HCT116 (cell line): ENCODE measurements around the gene SLC25A22. TPM values are rescaled to one million over a fixed set of nuclear protein-coding genes. Genes with fewer than 3 reads are reported as not detected.
A peak's percentile ranks its signal among the peaks of the same experiment; 100 is the strongest.

Experiments used
- ATAC-seq: fragments of 200-7000 bp; cut with Tn5 transposase; 2 replicates; pipeline ENCODE4 v1.9.1; 2020; ENCODE audit warnings: mild to moderate bottlenecking, moderate library complexity
- BruUV-seq: library from RNA; stranded (reverse); fragments of 400-500 nt; replicated peaks from 2 replicates; lab custom pipeline; 2021; lab: Mats Ljungman, UMichigan
- CTCF ChIA-PET: fragments of 300-600 bp; sonication (Branson Sonifier 250); formaldehyde crosslinking; loops from one replicate; lab custom pipeline; 2021; ENCODE audit warnings: antibody characterized with exemption; lab: Charles Lee
- POLR2A ChIA-PET: fragments of 300-600, 350-600 bp; sonication (Branson Sonifier 250); formaldehyde crosslinking; loops from one replicate; lab custom pipeline; 2021; ENCODE audit warnings: antibody characterized with exemption; lab: Charles Lee
- RAD21 ChIA-PET, 2 experiments: fragments of 300-600 bp; sonication (Branson Sonifier 250); formaldehyde crosslinking; loops; one replicate each; lab custom pipeline; 2023; ENCODE audit warnings: low total read pairs in 2 of 2; ENCODE audit not compliant: uncharacterized antibody in 2 of 2, unreplicated experiment in 2 of 2, low non-redundant PET in 1 of 2; lab: Charles Lee
- DNase-seq: peaks from one replicate; pipeline ENCODE4 v3.0.0-alpha.2; 2010; ENCODE audit warnings: low read depth, low spot score
- H2AFZ ChIP-seq: fragments of 200-600 bp; shearing (Covaris generic), sonication (generic); 2 replicates; pipeline ENCODE4 v1.6.1; 2017; ENCODE audit warnings: low read depth, mixed run types, mixed read lengths, antibody characterized with exemption, low read length; ENCODE audit not compliant: poor library complexity, severe bottlenecking
- H3K27ac ChIP-seq: 2 replicates; pipeline ENCODE4 v1.5.1; 2012; ENCODE audit warnings: low read depth, low read length
- H3K27me3 ChIP-seq: fragments of 200-600 bp; sonication (generic); 2 replicates; pipeline ENCODE4 v1.6.1; 2016; ENCODE audit warnings: mixed run types, low read length, mixed read lengths; ENCODE audit not compliant: insufficient read depth
- H3K36me3 ChIP-seq, 2 experiments: fragments of 200-500 bp in 1 of 2; fragments of 200-600 bp in 1 of 2; sonication (Bioruptor generic) in 1 of 2; sonication (generic) in 1 of 2; 2 replicates each; pipeline versions ENCODE4 v1.5.1 to v1.6.1; 2014 to 2016; ENCODE audit warnings: low read length in 2 of 2, inconsistent platforms in 1 of 2, mixed read lengths in 1 of 2, mixed run types in 1 of 2; ENCODE audit not compliant: insufficient read depth in 2 of 2, control insufficient read depth in 1 of 2
- H3K4me1 ChIP-seq, 2 experiments: fragments of 200-600 bp in 1 of 2; sonication (generic) in 1 of 2; 2 replicates each; pipeline versions ENCODE4 v1.5.1 to v1.6.1; 2012 to 2017; ENCODE audit warnings: low read length in 2 of 2, inconsistent platforms in 1 of 2, mild to moderate bottlenecking in 1 of 2, mixed read lengths in 1 of 2, mixed run types in 1 of 2, moderate library complexity in 1 of 2; ENCODE audit not compliant: insufficient read depth in 2 of 2, control insufficient read depth in 1 of 2
- H3K4me2 ChIP-seq: fragments of 200-600 bp; sonication (generic); 2 replicates; pipeline ENCODE4 v1.6.1; 2017; ENCODE audit warnings: mixed run types, low read length, mixed read lengths
- H3K4me3 ChIP-seq, 2 experiments: fragments of 200-600 bp in 1 of 2; sonication (generic) in 1 of 2; replicated peaks in 1 of 2; 2 replicates each; pipeline ENCODE4 v1.5.1; 2011 to 2016; ENCODE audit warnings: low read length in 2 of 2, control low read depth in 1 of 2, low read depth in 1 of 2, mild to moderate bottlenecking in 1 of 2, mixed read lengths in 1 of 2, mixed run types in 1 of 2
- H3K79me2 ChIP-seq: fragments of 200-600 bp; sonication (generic); 2 replicates; pipeline ENCODE4 v1.6.1; 2017; ENCODE audit warnings: mild to moderate bottlenecking, mixed run types, low read length, moderate library complexity, mixed read lengths; ENCODE audit not compliant: insufficient read depth
- H3K9ac ChIP-seq: fragments of 200-600 bp; sonication (generic); 2 replicates; pipeline ENCODE4 v1.6.1; 2016; ENCODE audit warnings: low read length, mixed read lengths
- H3K9me2 ChIP-seq: fragments of 200-600 bp; sonication (generic), shearing (Covaris generic); 2 replicates; pipeline ENCODE4 v1.6.1; 2017; ENCODE audit warnings: mixed run types, mild to moderate bottlenecking, moderate library complexity; ENCODE audit not compliant: insufficient read depth
- H3K9me3 ChIP-seq, 2 experiments: fragments of 200-500 bp in 1 of 2; fragments of 200-600 bp in 1 of 2; sonication (Bioruptor generic) in 1 of 2; sonication (generic) in 1 of 2; 2 replicates each; pipeline ENCODE4 v1.6.1; 2014 to 2017; ENCODE audit warnings: low read length in 2 of 2, mixed read lengths in 2 of 2, inconsistent platforms in 1 of 2, low read depth in 1 of 2, mild to moderate bottlenecking in 1 of 2, mixed run types in 1 of 2, moderate library complexity in 1 of 2; ENCODE audit not compliant: control insufficient read depth in 1 of 2, insufficient read depth in 1 of 2
- H4K20me1 ChIP-seq: fragments of 200-600 bp; sonication (generic), shearing (Covaris generic); 2 replicates; pipeline ENCODE4 v1.6.1; 2017; ENCODE audit warnings: mixed run types, mild to moderate bottlenecking, moderate library complexity; ENCODE audit not compliant: insufficient read depth
- ATF3 ChIP-seq: IDR thresholded peaks from 2 replicates; pipeline ENCODE4 v1.6.1; 2012
- CBX3 ChIP-seq: IDR thresholded peaks from 2 replicates; pipeline ENCODE4 v1.6.1; 2012; ENCODE audit warnings: low read depth
- CEBPB ChIP-seq: IDR thresholded peaks from 2 replicates; pipeline ENCODE4 v1.6.1; 2012; ENCODE audit warnings: low read depth
- EGR1 ChIP-seq: IDR thresholded peaks from 2 replicates; pipeline ENCODE4 v1.6.1; 2012; ENCODE audit warnings: low read depth
- ELF1 ChIP-seq: IDR thresholded peaks from 2 replicates; pipeline ENCODE4 v1.6.1; 2012; ENCODE audit warnings: low read depth, borderline replicate concordance
- EZH2 ChIP-seq: fragments of 200-600 bp; sonication (generic); IDR thresholded peaks from 2 replicates; pipeline ENCODE4 v1.6.1; 2017; ENCODE audit warnings: antibody characterized with exemption, mixed run types
- EZH2phosphoT487 ChIP-seq: fragments of 200-600 bp; IDR thresholded peaks from 2 replicates; pipeline ENCODE4 v1.6.1; 2018; ENCODE audit warnings: antibody characterized with exemption, borderline replicate concordance
- FOSL1 ChIP-seq: IDR thresholded peaks from 2 replicates; pipeline ENCODE4 v1.6.1; 2012; ENCODE audit warnings: low read depth
- JUND ChIP-seq: IDR thresholded peaks from 2 replicates; pipeline ENCODE4 v1.6.1; 2012
- POLR2A ChIP-seq: IDR thresholded peaks from 2 replicates; pipeline ENCODE4 v1.7.0; 2011; ENCODE audit warnings: borderline replicate concordance; ENCODE audit not compliant: insufficient read depth, insufficient read length; ENCODE audit errors: extremely low read depth
- POLR2AphosphoS5 ChIP-seq: IDR thresholded peaks from 2 replicates; pipeline ENCODE4 v1.6.1; 2011; ENCODE audit warnings: mild to moderate bottlenecking, low read depth, low read length, moderate library complexity
- RAD21 ChIP-seq: IDR thresholded peaks from 2 replicates; pipeline ENCODE4 v1.6.1; 2012; ENCODE audit warnings: low read depth, mild to moderate bottlenecking
- SP1 ChIP-seq: IDR thresholded peaks from 2 replicates; pipeline ENCODE4 v1.6.1; 2012; ENCODE audit warnings: low read depth
- SRF ChIP-seq: IDR thresholded peaks from 2 replicates; pipeline ENCODE4 v1.6.1; 2012; ENCODE audit warnings: low read depth
- TCF7L2 ChIP-seq: IDR thresholded peaks from 2 replicates; pipeline ENCODE4 v1.7.0; 2011; ENCODE audit warnings: borderline replicate concordance, inconsistent platforms; ENCODE audit not compliant: insufficient read depth, insufficient read length; ENCODE audit errors: extremely low read depth
- ZFX ChIP-seq: fragments of 450-650 bp; IDR thresholded peaks from 2 replicates; pipeline ENCODE4 v1.6.1; 2017
- intact Hi-C: fragments of 100-400 bp; cut with micrococcal nuclease; formaldehyde crosslinking; loops from 2 replicates; pipeline ENCODE4 v1.10.0; 2022
- total RNA-seq: library from RNA; stranded (reverse); gene quantifications from one replicate; pipeline ENCODE4 v1.2.1, GENCODE V29; 2021; ENCODE audit not compliant: unreplicated experiment
- TF ChIP-seq, protein P1 (sequence below), 3 experiments: fragments of 200-600 bp in 1 of 3; sonication (generic) in 1 of 3; IDR thresholded peaks in 2 of 3; conservative IDR thresholded peaks in 1 of 3; 2 replicates each; pipeline ENCODE4 v1.5.1; 2012 to 2017; ENCODE audit warnings: low read depth in 2 of 3, low read length in 2 of 3, antibody characterized with exemption in 1 of 3, borderline replicate concordance in 1 of 3, control low read depth in 1 of 3, mild to moderate bottlenecking in 1 of 3, mixed read lengths in 1 of 3, mixed run types in 1 of 3, moderate library complexity in 1 of 3; ENCODE audit not compliant: insufficient read depth in 1 of 3
- TF ChIP-seq, protein P2 (sequence below): IDR thresholded peaks from 2 replicates; pipeline ENCODE4 v1.6.1; 2012; ENCODE audit warnings: low read depth
- TF ChIP-seq, protein P3 (sequence below): IDR thresholded peaks from 2 replicates; pipeline ENCODE4 v1.6.1; 2011; ENCODE audit warnings: mild to moderate bottlenecking, low read length, moderate library complexity; ENCODE audit not compliant: insufficient replicate concordance; ENCODE audit errors: extremely low read depth

SLC25A22 gene
- total RNA-seq, 1 experiment from 2014 or later: 62.0 TPM

GRCh38 chr11:777288-778255 is 20.5 kb downstream of the SLC25A22 start, which contains the start of gene GATD1:
TSS of gene GATD1 (minus strand) at chr11:777487. CDS start at chr11:777462, 25 bp downstream.
- Histone ChIP-seq H2AFZ (no peak within 1 kb of the TSS), H3K27ac (peak within 1 kb of the TSS; percentile 95), H4K20me1 (no peaks in the 10 kb centered on the region)
- TF ChIP-seq CEBPB (no peak), CBX3 (no peak), ELF1 (no peak), EZH2 (no peak), SRF (no peak), POLR2AphosphoS5 (peak; percentile 97), RAD21 (no peak), EGR1 (peak; percentile 32; the same call in 1 of the 2 replicates), JUND (no peak), ZFX (peak; percentile 75; the same call in 1 of the 2 replicates), FOSL1 (no peak), POLR2A (peak; percentile 97), SP1 (no peak), EZH2phosphoT487 (no peak), ATF3 (no peak), TCF7L2 (no peak)
- TF ChIP-seq, protein P1, sequence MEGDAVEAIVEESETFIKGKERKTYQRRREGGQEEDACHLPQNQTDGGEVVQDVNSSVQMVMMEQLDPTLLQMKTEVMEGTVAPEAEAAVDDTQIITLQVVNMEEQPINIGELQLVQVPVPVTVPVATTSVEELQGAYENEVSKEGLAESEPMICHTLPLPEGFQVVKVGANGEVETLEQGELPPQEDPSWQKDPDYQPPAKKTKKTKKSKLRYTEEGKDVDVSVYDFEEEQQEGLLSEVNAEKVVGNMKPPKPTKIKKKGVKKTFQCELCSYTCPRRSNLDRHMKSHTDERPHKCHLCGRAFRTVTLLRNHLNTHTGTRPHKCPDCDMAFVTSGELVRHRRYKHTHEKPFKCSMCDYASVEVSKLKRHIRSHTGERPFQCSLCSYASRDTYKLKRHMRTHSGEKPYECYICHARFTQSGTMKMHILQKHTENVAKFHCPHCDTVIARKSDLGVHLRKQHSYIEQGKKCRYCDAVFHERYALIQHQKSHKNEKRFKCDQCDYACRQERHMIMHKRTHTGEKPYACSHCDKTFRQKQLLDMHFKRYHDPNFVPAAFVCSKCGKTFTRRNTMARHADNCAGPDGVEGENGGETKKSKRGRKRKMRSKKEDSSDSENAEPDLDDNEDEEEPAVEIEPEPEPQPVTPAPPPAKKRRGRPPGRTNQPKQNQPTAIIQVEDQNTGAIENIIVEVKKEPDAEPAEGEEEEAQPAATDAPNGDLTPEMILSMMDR (IDR thresholded peaks at IDR 0.05 in 2 of 3, conservative IDR thresholded peaks at IDR 0.05 in 1 of 3; ENCODE audit: borderline replicate concordance in 1 of 3, insufficient read depth in 1 of 3, low read depth in 2 of 3, low read length in 2 of 3): no peak
- TF ChIP-seq, protein P2, sequence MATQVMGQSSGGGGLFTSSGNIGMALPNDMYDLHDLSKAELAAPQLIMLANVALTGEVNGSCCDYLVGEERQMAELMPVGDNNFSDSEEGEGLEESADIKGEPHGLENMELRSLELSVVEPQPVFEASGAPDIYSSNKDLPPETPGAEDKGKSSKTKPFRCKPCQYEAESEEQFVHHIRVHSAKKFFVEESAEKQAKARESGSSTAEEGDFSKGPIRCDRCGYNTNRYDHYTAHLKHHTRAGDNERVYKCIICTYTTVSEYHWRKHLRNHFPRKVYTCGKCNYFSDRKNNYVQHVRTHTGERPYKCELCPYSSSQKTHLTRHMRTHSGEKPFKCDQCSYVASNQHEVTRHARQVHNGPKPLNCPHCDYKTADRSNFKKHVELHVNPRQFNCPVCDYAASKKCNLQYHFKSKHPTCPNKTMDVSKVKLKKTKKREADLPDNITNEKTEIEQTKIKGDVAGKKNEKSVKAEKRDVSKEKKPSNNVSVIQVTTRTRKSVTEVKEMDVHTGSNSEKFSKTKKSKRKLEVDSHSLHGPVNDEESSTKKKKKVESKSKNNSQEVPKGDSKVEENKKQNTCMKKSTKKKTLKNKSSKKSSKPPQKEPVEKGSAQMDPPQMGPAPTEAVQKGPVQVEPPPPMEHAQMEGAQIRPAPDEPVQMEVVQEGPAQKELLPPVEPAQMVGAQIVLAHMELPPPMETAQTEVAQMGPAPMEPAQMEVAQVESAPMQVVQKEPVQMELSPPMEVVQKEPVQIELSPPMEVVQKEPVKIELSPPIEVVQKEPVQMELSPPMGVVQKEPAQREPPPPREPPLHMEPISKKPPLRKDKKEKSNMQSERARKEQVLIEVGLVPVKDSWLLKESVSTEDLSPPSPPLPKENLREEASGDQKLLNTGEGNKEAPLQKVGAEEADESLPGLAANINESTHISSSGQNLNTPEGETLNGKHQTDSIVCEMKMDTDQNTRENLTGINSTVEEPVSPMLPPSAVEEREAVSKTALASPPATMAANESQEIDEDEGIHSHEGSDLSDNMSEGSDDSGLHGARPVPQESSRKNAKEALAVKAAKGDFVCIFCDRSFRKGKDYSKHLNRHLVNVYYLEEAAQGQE: no peak
- TF ChIP-seq, protein P3, sequence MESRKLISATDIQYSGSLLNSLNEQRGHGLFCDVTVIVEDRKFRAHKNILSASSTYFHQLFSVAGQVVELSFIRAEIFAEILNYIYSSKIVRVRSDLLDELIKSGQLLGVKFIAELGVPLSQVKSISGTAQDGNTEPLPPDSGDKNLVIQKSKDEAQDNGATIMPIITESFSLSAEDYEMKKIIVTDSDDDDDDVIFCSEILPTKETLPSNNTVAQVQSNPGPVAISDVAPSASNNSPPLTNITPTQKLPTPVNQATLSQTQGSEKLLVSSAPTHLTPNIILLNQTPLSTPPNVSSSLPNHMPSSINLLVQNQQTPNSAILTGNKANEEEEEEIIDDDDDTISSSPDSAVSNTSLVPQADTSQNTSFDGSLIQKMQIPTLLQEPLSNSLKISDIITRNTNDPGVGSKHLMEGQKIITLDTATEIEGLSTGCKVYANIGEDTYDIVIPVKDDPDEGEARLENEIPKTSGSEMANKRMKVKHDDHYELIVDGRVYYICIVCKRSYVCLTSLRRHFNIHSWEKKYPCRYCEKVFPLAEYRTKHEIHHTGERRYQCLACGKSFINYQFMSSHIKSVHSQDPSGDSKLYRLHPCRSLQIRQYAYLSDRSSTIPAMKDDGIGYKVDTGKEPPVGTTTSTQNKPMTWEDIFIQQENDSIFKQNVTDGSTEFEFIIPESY: no peak

More at GRCh38 chr11:777288-778255, 20.5 kb downstream of the SLC25A22 start, which contains the start of gene GATD1:
- ATAC-seq: peak; percentile 79
- no peaks in the 10 kb centered on the region for H3K27me3 ChIP-seq
- H3K4me3 ChIP-seq: peak within 1 kb of the TSS; percentile 89 to 90
- ChIA-PET CTCF (no interaction called here), POLR2A (interaction anchor here (0.9 kb wide), 1 partner anchor 13 kb away, joined by 8 read pairs; the partner anchor contains the start of gene CEND1), RAD21 (no interaction called here)
- no peaks in the 10 kb centered on the region for H3K9me2 ChIP-seq
- H3K9ac ChIP-seq: peak within 1 kb of the TSS; percentile 99
- H3K36me3 ChIP-seq: peaks cover 5 to 15% of the 10 kb centered on the region in 2 experiments; a peak in 2 of 4 replicates
- peaks cover 17 to 38% of the 10 kb centered on the region in 2 experiments for H3K4me1 ChIP-seq
- H3K9me3 ChIP-seq: no peaks in the 10 kb centered on the region
- intact Hi-C loops: no loop called here
- peak within 1 kb of the TSS; percentile 93 for H3K4me2 ChIP-seq
- peaks cover 77% of the 10 kb centered on the region for H3K79me2 ChIP-seq
- TSS peak; percentile 44 for BruUV-seq
- DNase-seq: peak; percentile 46
